Measurements from ENCODE around the gene LRRC46. TPM values are rescaled to one million over a fixed set of nuclear protein-coding genes. Genes with fewer than 3 reads are reported as not detected.

The LRRC46 gene
- total and polyA plus RNA-seq, 10 of the 15 experiments (the other 5 are each of a cell fraction or from before 2014, with no cell fraction given), result 0.15 to 1.8 (median 0.38) TPM; not detected in 1

DNA sequence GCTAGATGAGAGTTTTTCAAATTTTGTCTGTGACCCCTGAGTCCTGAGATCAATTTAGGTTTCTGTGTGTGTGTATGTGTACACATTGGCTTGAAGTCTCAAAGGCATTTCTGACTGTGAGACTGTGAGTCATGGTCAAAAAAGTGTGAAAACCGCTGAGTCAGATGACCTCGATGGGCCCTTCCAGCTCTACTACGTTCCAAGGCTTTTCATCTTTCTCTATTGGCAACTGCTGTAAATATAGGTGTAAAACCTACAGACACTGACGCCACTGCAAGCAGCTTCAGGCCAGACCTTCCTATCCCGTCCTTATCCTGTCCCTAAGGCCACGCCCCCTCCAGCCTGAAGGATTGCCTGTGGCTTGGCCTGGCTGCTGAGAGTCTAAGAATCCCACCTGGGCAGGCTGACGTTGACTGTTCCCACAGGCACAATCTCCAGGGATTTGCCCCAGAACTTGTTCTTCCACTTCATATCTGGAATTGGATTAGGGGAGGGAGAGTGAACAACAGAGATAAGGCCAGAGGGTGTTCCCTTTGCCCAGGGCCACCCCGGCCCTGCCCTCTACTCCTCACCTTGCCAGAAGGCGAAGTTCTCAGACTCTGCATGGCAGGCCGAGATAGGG, 21.2 kb upstream of the LRRC46 start (continued):
- TF ChIP-seq PML (IDR thresholded peaks at IDR 0.05; ENCODE audit: low read length) (no peak), ATF7 (IDR thresholded peaks at IDR 0.05; ENCODE audit: low read depth) (peak; percentile 73), SP1 (IDR thresholded peaks at IDR 0.05; ENCODE audit: low read depth, low read length) (no peak), IKZF2 (IDR thresholded peaks at IDR 0.05) (0 out of 4 replicates have a peak, but pooled peaks of 1 of the 2 experiments have one; percentile 29), SMAD1 (IDR thresholded peaks at IDR 0.05; ENCODE audit: low read depth, partially characterized antibody) (no peak), SPI1 (IDR thresholded peaks at IDR 0.05; ENCODE audit: borderline replicate concordance, insufficient read depth, low read depth, low read length) (no peak), MTA3 (IDR thresholded peaks at IDR 0.05; ENCODE audit: borderline replicate concordance, low read length) (no peak), JUND (IDR thresholded peaks at IDR 0.05; ENCODE audit: low read depth, low read length) (no peak), CBFB (IDR thresholded peaks at IDR 0.05; ENCODE audit: low read depth) (no peak), MEF2A (IDR thresholded peaks at IDR 0.05; ENCODE audit: insufficient read depth, low read depth, low read length) (no peak), SIN3A (IDR thresholded peaks at IDR 0.05; ENCODE audit: low read depth, low read length) (no peak), NR2F1 (conservative IDR thresholded peaks at IDR 0.05) (peak; percentile 75)
- TF ChIP-seq, protein P1, sequence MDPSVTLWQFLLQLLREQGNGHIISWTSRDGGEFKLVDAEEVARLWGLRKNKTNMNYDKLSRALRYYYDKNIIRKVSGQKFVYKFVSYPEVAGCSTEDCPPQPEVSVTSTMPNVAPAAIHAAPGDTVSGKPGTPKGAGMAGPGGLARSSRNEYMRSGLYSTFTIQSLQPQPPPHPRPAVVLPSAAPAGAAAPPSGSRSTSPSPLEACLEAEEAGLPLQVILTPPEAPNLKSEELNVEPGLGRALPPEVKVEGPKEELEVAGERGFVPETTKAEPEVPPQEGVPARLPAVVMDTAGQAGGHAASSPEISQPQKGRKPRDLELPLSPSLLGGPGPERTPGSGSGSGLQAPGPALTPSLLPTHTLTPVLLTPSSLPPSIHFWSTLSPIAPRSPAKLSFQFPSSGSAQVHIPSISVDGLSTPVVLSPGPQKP (IDR thresholded peaks at IDR 0.05; ENCODE audit: low read depth, low read length), result no peak
- TF ChIP-seq, protein P2, sequence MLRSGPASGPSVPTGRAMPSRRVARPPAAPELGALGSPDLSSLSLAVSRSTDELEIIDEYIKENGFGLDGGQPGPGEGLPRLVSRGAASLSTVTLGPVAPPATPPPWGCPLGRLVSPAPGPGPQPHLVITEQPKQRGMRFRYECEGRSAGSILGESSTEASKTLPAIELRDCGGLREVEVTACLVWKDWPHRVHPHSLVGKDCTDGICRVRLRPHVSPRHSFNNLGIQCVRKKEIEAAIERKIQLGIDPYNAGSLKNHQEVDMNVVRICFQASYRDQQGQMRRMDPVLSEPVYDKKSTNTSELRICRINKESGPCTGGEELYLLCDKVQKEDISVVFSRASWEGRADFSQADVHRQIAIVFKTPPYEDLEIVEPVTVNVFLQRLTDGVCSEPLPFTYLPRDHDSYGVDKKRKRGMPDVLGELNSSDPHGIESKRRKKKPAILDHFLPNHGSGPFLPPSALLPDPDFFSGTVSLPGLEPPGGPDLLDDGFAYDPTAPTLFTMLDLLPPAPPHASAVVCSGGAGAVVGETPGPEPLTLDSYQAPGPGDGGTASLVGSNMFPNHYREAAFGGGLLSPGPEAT (IDR thresholded peaks at IDR 0.05; ENCODE audit: low read depth), result peak; percentile 35; the same call in 1 of the 2 replicates
- TF ChIP-seq, protein P3, sequence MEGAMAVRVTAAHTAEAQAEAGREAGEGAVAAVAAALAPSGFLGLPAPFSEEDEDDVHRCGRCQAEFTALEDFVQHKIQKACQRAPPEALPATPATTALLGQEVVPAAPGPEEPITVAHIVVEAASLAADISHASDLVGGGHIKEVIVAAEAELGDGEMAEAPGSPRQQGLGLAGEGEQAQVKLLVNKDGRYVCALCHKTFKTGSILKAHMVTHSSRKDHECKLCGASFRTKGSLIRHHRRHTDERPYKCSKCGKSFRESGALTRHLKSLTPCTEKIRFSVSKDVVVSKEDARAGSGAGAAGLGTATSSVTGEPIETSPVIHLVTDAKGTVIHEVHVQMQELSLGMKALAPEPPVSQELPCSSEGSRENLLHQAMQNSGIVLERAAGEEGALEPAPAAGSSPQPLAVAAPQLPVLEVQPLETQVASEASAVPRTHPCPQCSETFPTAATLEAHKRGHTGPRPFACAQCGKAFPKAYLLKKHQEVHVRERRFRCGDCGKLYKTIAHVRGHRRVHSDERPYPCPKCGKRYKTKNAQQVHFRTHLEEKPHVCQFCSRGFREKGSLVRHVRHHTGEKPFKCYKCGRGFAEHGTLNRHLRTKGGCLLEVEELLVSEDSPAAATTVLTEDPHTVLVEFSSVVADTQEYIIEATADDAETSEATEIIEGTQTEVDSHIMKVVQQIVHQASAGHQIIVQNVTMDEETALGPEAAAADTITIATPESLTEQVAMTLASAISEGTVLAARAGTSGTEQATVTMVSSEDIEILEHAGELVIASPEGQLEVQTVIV (IDR thresholded peaks at IDR 0.05; ENCODE audit: borderline replicate concordance, partially characterized antibody), result no peak
